GM06990 (cell line): ENCODE data around the gene GGTLC2.
"Not testable (repeated sequence)": the region's sequence is repeated elsewhere in the genome, so short reads cannot be mapped to it uniquely, and the experiment has no call there.

ENCODE experiments used
- DNase-seq: peaks from one replicate; pipeline ENCODE4 v3.0.0-alpha.2; 2011; ENCODE audit not compliant: insufficient read length; ENCODE audit errors: extremely low read depth
- H3K27me3 ChIP-seq: replicated peaks from 2 replicates; pipeline ENCODE4 v1.6.0; 2011; ENCODE audit warnings: low read length; ENCODE audit not compliant: control insufficient read depth, insufficient read depth
- H3K36me3 ChIP-seq: 2 replicates; pipeline ENCODE4 v1.5.1; 2011; ENCODE audit warnings: low read length; ENCODE audit not compliant: control insufficient read depth, insufficient read depth
- H3K4me3 ChIP-seq: replicated peaks from 2 replicates; pipeline ENCODE4 v1.5.1; 2011; ENCODE audit warnings: low read depth, mild to moderate bottlenecking, control low read depth, low read length
- TF ChIP-seq, protein P1 (sequence below): IDR thresholded peaks from 2 replicates; pipeline ENCODE4 v1.5.1; 2011; ENCODE audit warnings: low read length, control low read depth, mild to moderate bottlenecking, inconsistent platforms; ENCODE audit not compliant: insufficient read depth, poor library complexity, severe bottlenecking

The GGTLC2 gene

DNA sequence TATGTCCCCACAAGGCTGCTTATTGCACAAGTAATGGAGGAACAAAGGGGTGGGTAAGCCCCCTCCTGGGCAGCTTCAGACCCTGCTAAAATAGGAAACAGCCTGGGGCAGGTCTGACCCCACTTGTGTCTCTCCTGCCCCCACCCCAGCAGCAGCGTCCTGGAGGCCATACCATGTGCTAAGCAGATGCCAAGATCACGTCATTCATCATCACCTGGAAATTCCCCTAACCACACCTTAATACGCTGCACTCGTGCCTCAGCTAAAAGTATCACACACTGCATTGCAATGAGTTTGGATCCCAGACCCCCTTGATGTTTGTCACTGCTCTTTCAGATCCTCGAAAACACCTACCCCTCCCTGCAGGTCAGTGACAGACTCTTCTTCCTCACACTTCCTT, 27.8 kb upstream of the GGTLC2 start:
- TF ChIP-seq, protein P1, sequence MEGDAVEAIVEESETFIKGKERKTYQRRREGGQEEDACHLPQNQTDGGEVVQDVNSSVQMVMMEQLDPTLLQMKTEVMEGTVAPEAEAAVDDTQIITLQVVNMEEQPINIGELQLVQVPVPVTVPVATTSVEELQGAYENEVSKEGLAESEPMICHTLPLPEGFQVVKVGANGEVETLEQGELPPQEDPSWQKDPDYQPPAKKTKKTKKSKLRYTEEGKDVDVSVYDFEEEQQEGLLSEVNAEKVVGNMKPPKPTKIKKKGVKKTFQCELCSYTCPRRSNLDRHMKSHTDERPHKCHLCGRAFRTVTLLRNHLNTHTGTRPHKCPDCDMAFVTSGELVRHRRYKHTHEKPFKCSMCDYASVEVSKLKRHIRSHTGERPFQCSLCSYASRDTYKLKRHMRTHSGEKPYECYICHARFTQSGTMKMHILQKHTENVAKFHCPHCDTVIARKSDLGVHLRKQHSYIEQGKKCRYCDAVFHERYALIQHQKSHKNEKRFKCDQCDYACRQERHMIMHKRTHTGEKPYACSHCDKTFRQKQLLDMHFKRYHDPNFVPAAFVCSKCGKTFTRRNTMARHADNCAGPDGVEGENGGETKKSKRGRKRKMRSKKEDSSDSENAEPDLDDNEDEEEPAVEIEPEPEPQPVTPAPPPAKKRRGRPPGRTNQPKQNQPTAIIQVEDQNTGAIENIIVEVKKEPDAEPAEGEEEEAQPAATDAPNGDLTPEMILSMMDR, result no peak
- Histone ChIP-seq H3K36me3 (no peaks in the 10 kb centered on the region), H3K4me3 (no peak overlapping the region), H3K27me3 (no peaks in the 10 kb centered on the region)
- DNase-seq, result peak; percentile 35

DNA sequence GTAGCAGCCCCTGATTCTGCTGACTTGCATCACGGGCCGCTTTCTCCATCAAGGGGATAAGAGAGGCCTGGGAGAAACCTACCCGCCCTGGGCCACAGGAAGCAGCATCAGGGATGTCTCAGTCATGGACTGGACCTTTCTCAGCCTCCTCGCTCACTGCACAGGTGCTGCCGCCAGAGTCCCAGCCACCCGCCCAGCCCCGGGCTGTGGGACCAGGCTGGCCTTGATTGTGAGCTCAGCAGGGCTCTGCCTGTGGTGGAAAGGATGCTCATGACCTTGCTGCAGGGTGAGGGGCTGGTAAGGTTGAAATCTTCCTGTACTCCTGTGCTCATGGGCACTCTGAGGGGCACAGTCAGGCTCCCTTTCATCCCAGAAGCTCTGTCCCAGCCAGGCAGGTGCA, 26.0 kb upstream of the GGTLC2 start:
- Histone ChIP-seq H3K27me3 (no peaks in the 10 kb centered on the region), H3K36me3 (no peaks in the 10 kb centered on the region), H3K4me3 (no peak overlapping the region)
- no peak for DNase-seq
- TF ChIP-seq, protein P1, result no peak

DNA sequence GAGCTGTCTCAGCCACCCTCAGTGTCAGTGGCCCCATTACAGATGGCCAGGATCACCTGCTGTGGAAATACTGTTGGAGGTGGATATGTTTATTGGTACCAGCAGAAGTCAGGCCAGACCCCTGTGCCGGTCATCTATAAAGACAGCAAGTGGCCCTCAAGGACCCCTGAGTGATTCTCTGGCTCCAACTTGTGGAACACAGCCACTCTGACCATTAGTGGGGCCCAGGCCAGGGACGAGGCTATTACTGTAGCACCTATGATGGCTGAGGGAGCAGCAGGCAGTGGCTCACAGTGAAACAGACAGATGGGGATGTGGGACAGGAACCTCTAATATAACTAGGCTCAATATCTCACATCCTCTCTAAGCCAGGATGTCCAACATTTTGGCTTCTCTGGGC, 25.5 kb upstream of the GGTLC2 start:
- DNase-seq, result no peak
- TF ChIP-seq, protein P1, result no peak
- no peaks in the 10 kb centered on the region for H3K36me3 ChIP-seq
- no peaks in the 10 kb centered on the region for H3K27me3 ChIP-seq
- no peak overlapping the region for H3K4me3 ChIP-seq

DNA sequence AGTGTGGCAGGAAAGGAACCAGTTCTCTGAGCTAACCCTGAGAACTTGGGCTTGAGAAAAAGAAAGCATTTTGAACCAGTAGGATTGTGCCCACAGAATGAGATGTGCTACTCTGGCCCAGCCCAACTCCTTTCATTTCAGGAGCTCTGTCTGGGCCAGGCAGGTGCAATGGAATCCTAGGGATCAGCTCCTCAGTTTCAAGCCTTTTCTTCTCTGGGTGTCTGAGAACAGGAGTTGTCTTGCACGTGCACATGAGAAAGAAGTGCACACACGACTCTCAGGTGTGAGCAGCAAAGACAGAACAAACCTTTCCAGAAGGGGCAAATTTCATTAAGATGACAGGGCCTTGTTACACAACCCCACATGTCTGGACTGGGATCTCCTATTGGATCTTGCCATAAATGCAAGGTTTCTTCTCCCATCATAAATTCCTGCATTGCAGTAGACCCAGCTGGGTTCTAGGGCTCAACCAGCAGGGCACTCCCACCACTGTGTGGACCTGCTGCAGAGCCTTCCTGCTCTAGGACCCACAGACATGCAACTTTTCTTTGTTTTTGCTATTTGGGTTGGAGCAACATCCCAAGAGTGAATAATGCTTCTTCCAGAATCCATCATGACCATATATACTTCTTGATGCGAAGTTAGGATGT, 24.5 kb upstream of the GGTLC2 start:
- no peak for DNase-seq
- no peak overlapping the region for H3K4me3 ChIP-seq
- TF ChIP-seq, protein P1, result no peak
- H3K36me3 ChIP-seq, result no peaks in the 10 kb centered on the region
- H3K27me3 ChIP-seq, result no peaks in the 10 kb centered on the region

DNA sequence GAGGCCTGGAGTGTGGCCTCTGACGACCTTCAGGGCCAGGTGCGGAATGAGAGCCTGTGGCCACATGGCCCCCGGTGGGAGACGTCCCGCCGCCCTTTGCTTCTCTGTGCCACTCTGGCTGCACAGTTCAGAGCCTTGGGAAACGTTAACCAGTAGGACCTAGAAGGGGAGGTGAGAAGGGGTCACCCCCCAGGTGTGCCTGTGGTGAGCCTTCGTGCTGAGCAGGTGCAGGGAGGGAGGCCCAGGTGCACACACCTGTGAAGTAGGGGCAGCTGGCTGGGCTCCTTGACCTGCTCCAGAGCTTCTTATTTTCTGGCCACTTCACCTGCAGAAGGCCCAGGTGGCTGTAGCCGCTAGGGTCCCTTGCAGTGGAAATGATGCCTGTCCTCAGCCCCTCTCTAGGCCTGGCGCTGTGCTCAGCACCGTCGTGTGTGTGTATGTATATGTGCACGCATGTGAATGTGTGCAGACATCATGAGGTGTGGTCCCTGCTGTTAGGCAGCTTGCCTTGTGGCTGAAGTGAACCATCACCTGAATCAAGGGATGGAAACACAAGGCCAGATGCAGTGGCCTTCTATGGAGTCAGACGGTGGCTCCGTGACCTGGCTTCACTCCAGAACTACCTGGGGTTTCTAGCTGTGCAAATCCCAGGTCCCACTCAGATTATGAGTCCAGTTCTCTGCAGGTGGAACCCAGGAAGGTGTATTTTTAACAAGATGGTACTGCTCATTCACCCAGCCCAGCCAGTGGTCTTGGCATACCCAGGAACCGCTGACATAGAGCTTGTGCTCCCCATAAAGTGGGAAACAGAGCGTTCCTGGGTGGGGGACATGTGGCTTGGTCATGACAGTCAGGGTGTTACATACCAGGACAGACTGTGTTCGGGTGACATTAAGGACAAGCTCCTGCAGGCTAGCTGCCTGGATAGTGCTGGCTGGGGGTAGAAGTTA, 15.6 kb upstream of the GGTLC2 start:
- H3K27me3 ChIP-seq, H3K36me3 ChIP-seq, H3K4me3 ChIP-seq, DNase-seq: not testable (repeated sequence)

DNA sequence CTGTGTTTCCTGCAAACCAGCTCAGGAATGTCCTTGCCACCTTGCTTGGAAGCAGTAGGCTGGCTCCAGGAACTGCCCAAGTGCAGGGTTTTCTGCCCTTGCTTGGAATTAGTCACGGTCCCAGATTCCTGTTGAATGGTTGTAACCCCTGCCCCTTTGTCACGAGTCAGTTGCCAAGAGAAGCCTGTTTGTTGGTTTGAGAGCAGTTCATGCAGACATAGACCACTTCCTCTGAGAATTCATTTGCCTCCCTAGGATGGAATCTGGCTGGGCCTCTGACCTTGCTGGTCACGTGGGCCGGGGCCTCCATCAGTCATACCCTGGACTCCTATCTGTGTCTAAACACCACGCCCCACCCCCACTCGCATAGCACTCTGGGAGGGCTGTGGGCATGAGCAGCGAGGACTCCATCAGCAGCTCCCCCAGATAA, 13.2 kb upstream of the GGTLC2 start:
- not testable (repeated sequence) for H3K36me3 ChIP-seq, H3K27me3 ChIP-seq, DNase-seq, H3K4me3 ChIP-seq

DNA sequence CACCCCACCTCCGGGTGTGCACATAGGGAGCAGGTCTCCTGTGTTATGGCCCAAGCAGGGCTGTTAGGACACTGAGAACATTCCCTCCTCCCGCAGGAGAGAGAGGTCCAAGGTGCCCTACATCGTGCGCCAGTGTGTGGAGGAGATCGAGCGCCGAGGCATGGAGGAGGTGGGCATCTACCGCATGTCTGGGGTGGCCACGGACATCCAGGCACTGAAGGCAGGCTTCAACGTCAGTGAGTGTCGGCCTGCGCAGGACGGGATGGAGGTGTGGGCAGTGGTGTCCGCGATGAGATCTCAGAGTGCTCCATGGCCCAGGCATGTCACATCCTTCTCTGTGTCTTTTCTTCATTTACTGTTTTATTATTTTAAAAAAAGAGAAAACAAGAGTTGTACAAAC, 12.2 kb upstream of the GGTLC2 start:
- not testable (repeated sequence) for H3K27me3 ChIP-seq, H3K4me3 ChIP-seq, DNase-seq, H3K36me3 ChIP-seq

DNA sequence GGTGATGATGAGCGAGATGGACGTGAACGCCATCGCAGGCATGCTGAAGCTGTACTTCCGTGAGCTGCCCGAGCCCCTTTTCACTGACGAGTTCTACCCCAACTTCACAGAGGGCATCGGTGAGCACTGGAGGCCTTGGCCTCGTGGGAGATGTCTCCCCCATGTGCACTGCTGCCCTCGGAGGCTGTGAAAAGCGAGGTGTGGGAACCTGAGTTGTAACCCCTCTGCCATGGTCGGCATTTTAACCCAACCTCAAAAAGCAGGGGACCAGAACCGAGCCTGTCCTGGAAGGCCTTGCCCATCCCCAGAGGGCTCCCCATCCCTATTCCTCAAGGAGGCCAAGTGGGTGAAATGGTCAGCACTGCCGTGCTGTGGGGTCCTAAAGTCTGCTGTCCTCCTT, 10.9 kb upstream of the GGTLC2 start:
- not testable (repeated sequence) for H3K4me3 ChIP-seq, H3K36me3 ChIP-seq, DNase-seq, H3K27me3 ChIP-seq
